CD4-positive, alpha-beta T cell treated with Interleukin-17A for 4 hours (primary cell): Measurements from ENCODE around the gene ANKRD22.

Source experiments
- DNase-seq: peaks from one replicate; pipeline ENCODE4 v3.0.0-alpha.2; 2020; ENCODE audit warnings: mixed read lengths

The ANKRD22 gene

GRCh38 chr10:88794731-88795130 is 56.9 kb downstream of the ANKRD22 start:
- no peak for DNase-seq

- DNase-seq, result no peak
Measured at GRCh38 chr10:88793712-88794299, 57.8 kb downstream of the ANKRD22 start.

GRCh38 chr10:88792661-88793060 is 59.0 kb downstream of the ANKRD22 start:
- DNase-seq, result no peak

- no peak for DNase-seq
Measured at GRCh38 chr10:88791924-88792323, 59.7 kb downstream of the ANKRD22 start.

GRCh38 chr10:88788924-88789323 is 62.7 kb downstream of the ANKRD22 start:
- DNase-seq, result no peak

GRCh38 chr10:88787463-88787862 is 64.2 kb downstream of the ANKRD22 start:
- no peak for DNase-seq

- DNase-seq, result no peak
Measured at GRCh38 chr10:88786032-88786770, 65.4 kb downstream of the ANKRD22 start.

GRCh38 chr10:88783724-88784123 is 67.9 kb downstream of the ANKRD22 start:
- no peak for DNase-seq

- DNase-seq, result no peak
Measured at GRCh38 chr10:88782222-88782621, 69.4 kb downstream of the ANKRD22 start.

GRCh38 chr10:88781206-88781605 is 70.4 kb downstream of the ANKRD22 start:
- DNase-seq, result no peak
